Heart right ventricle (tissue), 16 donors: Measurements from ENCODE around the gene QPCT. TPM values are rescaled to one million over a fixed set of nuclear protein-coding genes. Genes with fewer than 3 reads are reported as not detected.

Experiments
- ATAC-seq, 8 donors: fragments of 200-7000 bp; cut with Tn5 transposase; one replicate each; pipeline ENCODE4 v1.9.1; 2020; ENCODE audit warnings: mild to moderate bottlenecking in 8 of 8, moderate library complexity in 8 of 8, moderate number of reproducible peaks in 1 of 8
- DNase-seq, 2 donors: peaks; one replicate each; pipeline ENCODE4 v3.0.0-alpha.2; 2020
- H3K27ac ChIP-seq, 10 donors: fragments of 200-600 bp; sonication (generic) in 2 of 10; one replicate each; pipeline versions ENCODE4 v1.5.0 to v1.8.0; 2020 to 2022; ENCODE audit warnings: mild to moderate bottlenecking in 3 of 10
- H3K27me3 ChIP-seq, 7 donors: fragments of 200-600 bp; one replicate each; pipeline ENCODE4 v1.8.0; 2021 to 2022; ENCODE audit warnings: mild to moderate bottlenecking in 2 of 7
- H3K36me3 ChIP-seq, 9 donors: fragments of 200-600 bp; sonication (generic) in 1 of 9; one replicate each; pipeline versions ENCODE4 v1.5.0 to v1.8.0; 2020 to 2022; ENCODE audit warnings: mild to moderate bottlenecking in 2 of 9
- H3K4me1 ChIP-seq, 9 donors: fragments of 200-600 bp; sonication (generic) in 1 of 9; one replicate each; pipeline versions ENCODE4 v1.5.0 to v1.8.0; 2020 to 2022; ENCODE audit warnings: mild to moderate bottlenecking in 4 of 9
- H3K4me3 ChIP-seq, 10 donors: fragments of 200-600 bp; sonication (generic) in 2 of 10; one replicate each; pipeline versions ENCODE4 v1.5.0 to v1.8.0; 2020 to 2022; ENCODE audit warnings: mild to moderate bottlenecking in 7 of 10, moderate library complexity in 2 of 10
- H3K9me3 ChIP-seq, 11 donors: fragments of 200-600 bp in 10 of 11; sonication (generic) in 2 of 11; one replicate each; pipeline versions ENCODE4 v1.5.0 to v1.8.0; 2013 to 2022; ENCODE audit warnings: mild to moderate bottlenecking in 2 of 11, control low read depth in 1 of 11, moderate library complexity in 1 of 11
- WGBS, 2 donors: extraction: QIAGEN DNeasy Blood & Tissue Kit; methylation state at CpG; one replicate each; pipeline ENCODE4 v1.1.7; 2013; ENCODE audit warnings: inconsistent platforms in 1 of 2; 5-methylcytosine and 5-hydroxymethylcytosine counted together
- intact Hi-C, 10 donors: fragments of 100-400 bp; cut with DNase I; formaldehyde crosslinking; loops; one replicate each; pipeline versions ENCODE4 v1.11.1 to v1.14.2; 2022
- polyA plus RNA-seq, 2 donors: library from polyadenylated mRNA; stranded (reverse); fragments of 200-250 nt; gene quantifications; one replicate each; pipeline ENCODE4 v1.2.3, GENCODE V29; 2013
- total RNA-seq, 10 donors: library from RNA; stranded (reverse); fragmentation: NEBNext Ultra II Directional in 3 of 10; extraction: Animal tissue kit (Norgen Biotek cat#: 25700) in 3 of 10; gene quantifications; one replicate each; pipeline versions ENCODE4 v1.2.1 to v1.2.4, GENCODE V29; 2021 to 2023
- TF ChIP-seq, protein P1 (sequence below), 9 donors: fragments of 200-600 bp; sonication (generic) in 2 of 9; IDR thresholded peaks; one replicate each; pipeline versions ENCODE4 v1.5.0 to v1.8.0; 2021 to 2022; ENCODE audit warnings: antibody characterized with exemption in 9 of 9, mild to moderate bottlenecking in 5 of 9, moderate library complexity in 1 of 9
- donor health status: Arrhythmogenic right ventricular cardiomyopathy.
- donor health status: ischemic (EF 13 %, LVEDD 7.1; RV severe dilation, severe dysfunction).
- donor health status: healthy with polysubstance abuse.
- donor health status: DM: no; HTN: yes; CAD: no.
- donor health status: DM: no; HTN: no; CAD: no.
- donor health status: ischemic (EF 25% LVEDD 6.9; RV normal size, moderate dysfunction).
- donor health status: ischemic (EF 25% LVEDD 5.7; RV mildly dilated, moderate dysfunction).
- donor health status: healthy.
- donor health status: DM: yes; HTN: yes; CAD: no.
- donor health status: Ischemic cardiomyopathy.
- donor health status: ischemic (EF 35%, LVEDD 5.7; RV mildly dilated, moderate dysfunction).
- donor health status: nonischemic (EF 11% LVEDD 7.7; RV severe dilation, severe dysfunction).
- donor health status: DM: yes; HTN: yes; CAD: no.
- donor health status: PGD.
- donor health status: ischemic (EF 29% LVEDD 5.4; RV normal size, mild dysfunction).
- donor health status: nonischemic (EF 23%, LVEDD 6.1; RV moderate dilation, normal function).

QPCT gene
- total and polyA plus RNA-seq, 12 donors: 0.54 to 8.1 (median 2.4) TPM

DNA sequence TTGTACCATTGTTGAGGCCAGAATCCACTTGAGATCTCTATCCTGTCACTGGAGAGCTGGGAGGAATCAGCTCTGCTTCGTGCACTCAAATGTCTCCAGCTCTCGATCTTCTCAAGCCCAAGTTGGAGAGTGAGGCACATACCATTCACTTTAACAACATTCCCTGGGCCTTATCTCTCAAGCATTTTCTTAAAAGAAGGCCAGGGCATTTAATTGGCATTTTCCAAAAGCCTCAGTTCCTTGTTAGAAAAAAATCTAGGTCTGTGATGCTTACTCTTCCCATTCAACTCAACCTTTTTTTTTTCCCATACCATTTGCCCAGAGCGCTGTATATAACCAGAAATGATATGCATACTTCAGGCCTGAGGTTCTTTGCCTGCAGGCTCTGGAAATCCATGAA, 10.1 kb downstream of the QPCT start:
- intact Hi-C loops: no loop called here
- H3K9me3 ChIP-seq: no peaks in the 10 kb centered on the region
- H3K4me3 ChIP-seq: no peak overlapping the region
- no peak overlapping the region for H3K27ac ChIP-seq
- peaks cover 0 to 14% (median 7%) of the 10 kb centered on the region in 9 donors for H3K4me1 ChIP-seq
- DNase-seq: no peak
- ATAC-seq: no peak
- WGBS, 2 donors: 89 to 90% methylated on average over 3 of the region's 3 CpGs
- peaks cover 0 to 9% (median 0%) of the 10 kb centered on the region in 9 donors for H3K36me3 ChIP-seq
- no peaks in the 10 kb centered on the region for H3K27me3 ChIP-seq
- TF ChIP-seq, protein P1, sequence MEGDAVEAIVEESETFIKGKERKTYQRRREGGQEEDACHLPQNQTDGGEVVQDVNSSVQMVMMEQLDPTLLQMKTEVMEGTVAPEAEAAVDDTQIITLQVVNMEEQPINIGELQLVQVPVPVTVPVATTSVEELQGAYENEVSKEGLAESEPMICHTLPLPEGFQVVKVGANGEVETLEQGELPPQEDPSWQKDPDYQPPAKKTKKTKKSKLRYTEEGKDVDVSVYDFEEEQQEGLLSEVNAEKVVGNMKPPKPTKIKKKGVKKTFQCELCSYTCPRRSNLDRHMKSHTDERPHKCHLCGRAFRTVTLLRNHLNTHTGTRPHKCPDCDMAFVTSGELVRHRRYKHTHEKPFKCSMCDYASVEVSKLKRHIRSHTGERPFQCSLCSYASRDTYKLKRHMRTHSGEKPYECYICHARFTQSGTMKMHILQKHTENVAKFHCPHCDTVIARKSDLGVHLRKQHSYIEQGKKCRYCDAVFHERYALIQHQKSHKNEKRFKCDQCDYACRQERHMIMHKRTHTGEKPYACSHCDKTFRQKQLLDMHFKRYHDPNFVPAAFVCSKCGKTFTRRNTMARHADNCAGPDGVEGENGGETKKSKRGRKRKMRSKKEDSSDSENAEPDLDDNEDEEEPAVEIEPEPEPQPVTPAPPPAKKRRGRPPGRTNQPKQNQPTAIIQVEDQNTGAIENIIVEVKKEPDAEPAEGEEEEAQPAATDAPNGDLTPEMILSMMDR (IDR thresholded peaks at IDR 0.05): no peak

DNA sequence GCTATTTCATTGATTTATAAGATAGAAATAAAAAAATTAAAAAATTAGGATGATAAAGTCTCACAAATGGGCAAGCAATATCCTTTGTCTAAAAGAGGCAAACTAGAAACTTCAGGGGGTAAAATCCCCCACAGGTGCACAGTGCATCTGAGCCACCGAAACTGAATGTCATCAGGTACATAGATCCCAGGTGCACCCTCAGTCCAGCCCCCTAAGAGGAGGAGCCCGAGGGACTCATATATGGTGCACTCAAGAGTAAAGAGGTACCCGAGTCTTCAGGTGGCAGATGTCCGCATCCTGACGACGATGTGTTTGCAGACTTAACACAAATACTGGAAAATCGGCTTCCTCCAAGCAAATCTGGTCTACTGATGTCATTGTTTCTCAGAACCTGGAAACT, 11.3 kb downstream of the QPCT start:
- intact Hi-C loops: no loop called here
- peaks cover 0 to 14% (median 6%) of the 10 kb centered on the region in 9 donors for H3K4me1 ChIP-seq
- ATAC-seq (no peak), DNase-seq (no peak)
- no peaks in the 10 kb centered on the region for H3K27me3 ChIP-seq
- 96% methylated on average over 7 of the region's 7 CpGs for whole genome bisulfite sequencing, 2 donors
- H3K27ac ChIP-seq: no peak overlapping the region
- peaks cover 0 to 9% (median 0%) of the 10 kb centered on the region in 9 donors for H3K36me3 ChIP-seq
- TF ChIP-seq, protein P1 (IDR thresholded peaks at IDR 0.05): no peak
- no peaks in the 10 kb centered on the region for H3K9me3 ChIP-seq
- no peak overlapping the region for H3K4me3 ChIP-seq

DNA sequence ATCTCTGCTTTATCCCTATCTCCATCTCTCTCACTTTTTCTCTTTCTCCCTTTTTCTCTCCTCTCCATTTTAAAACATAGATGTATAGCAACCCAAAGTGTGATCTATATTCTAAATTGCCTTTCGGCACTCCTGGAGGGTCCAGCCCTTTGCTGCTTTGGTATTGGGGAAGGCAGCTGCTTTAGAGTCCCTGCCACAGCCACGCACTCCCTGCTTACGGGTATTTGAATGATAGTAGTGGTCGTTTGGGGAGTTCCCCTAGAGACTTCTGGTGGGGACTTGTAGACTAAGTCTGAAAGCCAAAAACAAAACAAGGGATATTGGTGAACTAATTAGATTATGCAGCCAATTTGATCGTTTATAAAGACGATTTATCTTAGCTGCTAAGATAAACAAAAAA, 11.9 kb downstream of the QPCT start:
- intact Hi-C loops: no loop called here
- no peak overlapping the region for H3K27ac ChIP-seq
- 72 to 77% methylated on average over 6 of the region's 6 CpGs for WGBS, 2 donors
- ATAC-seq (no peak), DNase-seq (no peak)
- H3K4me1 ChIP-seq: peaks cover 0 to 14% (median 6%) of the 10 kb centered on the region in 9 donors
- peaks cover 0 to 9% (median 0%) of the 10 kb centered on the region in 9 donors for H3K36me3 ChIP-seq
- H3K27me3 ChIP-seq: no peaks in the 10 kb centered on the region
- H3K9me3 ChIP-seq: no peaks in the 10 kb centered on the region
- TF ChIP-seq, protein P1 (IDR thresholded peaks at IDR 0.05): no peak
- no peak overlapping the region for H3K4me3 ChIP-seq

DNA sequence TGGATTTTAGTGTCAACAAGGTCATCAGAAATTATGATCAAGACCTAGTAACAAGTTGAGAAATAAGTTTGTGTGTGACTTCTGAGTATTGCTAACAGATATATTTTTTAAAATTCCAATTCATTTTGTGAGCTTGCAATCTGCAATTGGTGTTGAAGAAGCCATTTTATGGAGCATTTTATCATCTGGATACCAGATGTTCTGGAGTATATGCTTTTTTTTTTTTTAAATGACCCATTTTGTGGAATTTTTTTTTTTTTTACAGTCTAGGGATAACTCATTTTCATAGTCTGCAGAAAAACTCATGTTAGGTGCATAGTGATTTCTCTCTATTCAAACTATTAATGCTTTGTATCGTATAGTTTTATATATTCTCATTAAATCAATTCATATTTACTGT, 12.6 kb downstream of the QPCT start:
- H3K27ac ChIP-seq: peak overlapping the region in 2 of 10 donors; percentile 24 to 37
- ATAC-seq (no peak), DNase-seq (no peak)
- intact Hi-C loops: no loop called here
- 87 to 97% methylated on average over 1 of the region's 1 CpG for WGBS, 2 donors
- no peak overlapping the region for H3K4me3 ChIP-seq
- H3K27me3 ChIP-seq: no peaks in the 10 kb centered on the region
- peaks cover 0 to 9% (median 0%) of the 10 kb centered on the region in 9 donors for H3K36me3 ChIP-seq
- peaks cover 0 to 20% (median 6%) of the 10 kb centered on the region in 9 donors for H3K4me1 ChIP-seq
- H3K9me3 ChIP-seq: no peaks in the 10 kb centered on the region
- TF ChIP-seq, protein P1 (IDR thresholded peaks at IDR 0.05): no peak
